IPS DF 6.9 (cell line): ENCODE results near the gene SF3A2.
A peak's percentile ranks its signal among the peaks of the same experiment; 100 is the strongest.

Source experiments
- DNase-seq: peaks from one replicate; pipeline ENCODE4 v3.0.0-alpha.2; 2013; ENCODE audit warnings: low read depth, low spot score
- H3K27ac ChIP-seq: one replicate; pipeline ENCODE4 v1.5.1; 2013; ENCODE audit warnings: low read length, control low read depth
- H3K27me3 ChIP-seq: 2 replicates; pipeline ENCODE4 v1.6.1; 2013; ENCODE audit warnings: mild to moderate bottlenecking, low read length; ENCODE audit not compliant: control insufficient read depth, insufficient read depth
- H3K36me3 ChIP-seq: 2 replicates; pipeline ENCODE4 v1.6.1; 2013; ENCODE audit warnings: low read length; ENCODE audit not compliant: control insufficient read depth, insufficient read depth
- H3K4me1 ChIP-seq: 2 replicates; pipeline ENCODE4 v1.6.1; 2013; ENCODE audit warnings: low read length; ENCODE audit not compliant: control insufficient read depth, insufficient read depth
- H3K4me3 ChIP-seq: 2 replicates; pipeline ENCODE4 v1.5.1; 2013; ENCODE audit warnings: mild to moderate bottlenecking, low read length
- H3K9me3 ChIP-seq: 2 replicates; pipeline ENCODE4 v1.6.1; 2013; ENCODE audit warnings: low read length, inconsistent platforms; ENCODE audit not compliant: control insufficient read depth, insufficient read depth
- WGBS: extraction: QIAGEN DNeasy Blood & Tissue Kit; methylation state at CpG from one replicate; pipeline ENCODE4 v1.1.7; 2013; ENCODE audit warnings: mixed read lengths, missing lambda C conversion rate; ENCODE audit not compliant: insufficient read length, insufficient coverage; 5-methylcytosine and 5-hydroxymethylcytosine counted together

SF3A2 gene

DNA sequence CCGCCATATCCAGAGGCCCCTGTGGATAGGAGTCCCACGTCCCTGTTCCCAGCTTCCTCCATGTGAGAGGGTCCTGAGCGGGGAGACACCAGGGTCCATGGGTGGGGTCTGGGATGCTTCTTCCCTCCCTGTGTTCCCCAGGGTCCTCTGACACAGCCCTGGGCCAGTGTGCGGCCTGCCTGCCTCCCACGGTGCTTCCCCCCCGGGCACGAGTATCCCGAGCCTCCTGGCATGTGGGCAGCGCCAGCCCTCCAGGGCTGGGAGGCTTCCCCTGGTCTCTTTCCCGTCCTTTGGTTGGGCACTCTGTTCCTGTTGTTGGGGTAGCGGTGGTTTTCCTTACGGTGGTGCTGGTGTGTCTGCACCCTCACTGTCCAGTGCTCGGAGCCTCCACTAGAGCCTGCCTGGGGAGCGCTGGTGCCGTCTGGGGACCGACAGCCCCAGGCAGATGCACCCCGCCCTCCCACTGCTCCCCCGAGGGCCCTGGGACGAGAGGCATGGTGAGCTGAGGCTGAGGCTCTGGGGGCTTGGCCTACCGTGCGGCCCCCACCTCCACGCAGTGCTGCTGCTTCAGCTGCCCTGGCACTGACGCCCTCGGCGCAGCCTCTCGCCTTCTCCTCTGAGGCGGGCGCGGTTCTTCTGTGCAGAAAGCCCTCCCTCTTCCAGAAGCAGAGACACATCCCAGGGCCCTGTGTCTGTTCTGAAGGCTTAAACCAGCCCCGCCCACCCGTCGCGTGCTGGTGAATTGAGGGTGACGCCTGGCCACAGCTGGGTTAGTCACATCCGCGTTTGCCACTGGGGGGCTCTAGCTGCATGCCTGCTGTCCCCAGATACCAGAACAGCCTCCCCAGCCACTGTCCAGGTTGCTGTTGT lies 28.4 kb upstream of the SF3A2 start:
- H3K27me3 ChIP-seq = no peaks in the 10 kb centered on the region
- H3K4me1 ChIP-seq = no peaks in the 10 kb centered on the region; the same call in 1 of the 2 replicates
- peaks cover 21% of the 10 kb centered on the region for H3K36me3 ChIP-seq
- peak; percentile 31 for DNase-seq
- no peaks in the 10 kb centered on the region for H3K9me3 ChIP-seq
- H3K4me3 ChIP-seq = no peak overlapping the region
- WGBS = no CpG with 5 or more reads among the region's 36 CpGs
- no peak overlapping the region for H3K27ac ChIP-seq

DNA sequence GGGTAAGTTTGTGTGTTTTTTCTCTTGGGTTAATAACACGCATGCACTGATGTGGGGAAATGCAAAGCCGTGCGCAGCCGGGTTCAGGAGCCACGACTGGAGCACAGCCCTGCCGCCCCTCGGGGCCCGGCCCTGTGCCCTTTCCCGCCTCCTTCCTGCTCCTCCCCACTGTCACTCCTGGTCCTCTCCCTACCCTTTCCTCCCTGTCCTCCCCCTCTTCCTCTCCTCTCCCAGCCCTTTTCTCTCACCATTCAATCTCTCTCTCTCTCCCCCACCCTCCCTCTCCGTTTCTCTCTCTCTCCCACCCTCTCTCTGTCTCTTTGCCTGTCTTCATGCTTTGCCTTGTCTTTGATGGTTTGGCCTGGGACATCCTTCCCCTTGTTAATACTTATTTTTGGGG lies 27.6 kb upstream of the SF3A2 start:
- no peaks in the 10 kb centered on the region; the same call in 1 of the 2 replicates for H3K4me1 ChIP-seq
- no peaks in the 10 kb centered on the region for H3K9me3 ChIP-seq
- H3K4me3 ChIP-seq = no peak overlapping the region
- peaks cover 19% of the 10 kb centered on the region for H3K36me3 ChIP-seq
- 100% methylated on average over 1 of the region's 10 CpGs for WGBS
- no peaks in the 10 kb centered on the region for H3K27me3 ChIP-seq
- DNase-seq = no peak
- H3K27ac ChIP-seq = no peak overlapping the region

DNA sequence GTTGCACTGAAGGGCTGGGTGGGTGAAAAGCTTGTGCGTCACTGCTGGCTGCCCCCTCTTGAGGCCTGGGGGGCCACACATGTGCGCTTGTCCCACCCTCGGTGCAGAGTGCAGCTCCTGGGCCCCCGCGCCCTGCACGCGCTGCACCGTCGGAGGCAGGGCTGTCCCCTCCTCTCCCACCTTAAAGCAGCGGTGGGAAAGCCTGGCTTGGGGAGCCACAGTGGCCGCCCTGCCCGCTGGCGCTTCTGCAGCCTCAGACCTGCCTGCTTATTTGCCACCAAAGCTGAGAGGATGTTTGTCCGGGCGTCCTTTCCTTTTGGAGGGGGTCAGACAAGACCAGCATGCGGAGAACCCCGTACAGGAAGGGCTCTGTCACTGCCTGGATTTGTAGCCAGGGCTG lies 27.2 kb upstream of the SF3A2 start:
- no peak for DNase-seq
- Histone ChIP-seq H3K27ac (no peak overlapping the region), H3K9me3 (no peaks in the 10 kb centered on the region), H3K4me3 (no peak overlapping the region), H3K4me1 (no peaks in the 10 kb centered on the region; the same call in 1 of the 2 replicates), H3K27me3 (no peaks in the 10 kb centered on the region), H3K36me3 (peaks cover 20% of the 10 kb centered on the region)
- no CpG with 5 or more reads among the region's 17 CpGs for WGBS

DNA sequence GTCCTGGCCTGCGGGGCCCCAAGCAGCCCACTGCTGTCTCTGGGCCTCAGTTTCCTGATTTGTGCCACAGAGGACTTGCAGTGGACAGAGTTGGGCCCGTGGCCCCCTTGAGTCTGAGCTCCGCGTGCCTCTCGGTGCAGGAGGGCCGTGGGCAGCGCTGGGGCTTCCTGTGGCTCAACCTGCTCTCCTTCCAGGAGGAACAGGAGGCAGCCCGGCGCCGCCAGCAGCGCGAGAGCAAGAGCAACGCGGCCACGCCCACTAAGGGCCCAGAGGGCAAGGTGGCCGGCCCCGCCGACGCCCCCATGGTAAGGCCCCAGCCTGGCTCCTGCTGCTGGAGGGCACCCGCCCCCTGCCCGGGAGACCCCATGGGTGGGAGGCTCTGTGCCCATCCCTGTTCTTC lies 26.4 kb upstream of the SF3A2 start:
- Histone ChIP-seq H3K4me1 (no peaks in the 10 kb centered on the region; the same call in 1 of the 2 replicates), H3K9me3 (no peaks in the 10 kb centered on the region), H3K27me3 (no peaks in the 10 kb centered on the region), H3K36me3 (peaks cover 24% of the 10 kb centered on the region), H3K4me3 (no peak overlapping the region), H3K27ac (no peak overlapping the region)
- no CpG with 5 or more reads among the region's 21 CpGs for WGBS
- no peak for DNase-seq

DNA sequence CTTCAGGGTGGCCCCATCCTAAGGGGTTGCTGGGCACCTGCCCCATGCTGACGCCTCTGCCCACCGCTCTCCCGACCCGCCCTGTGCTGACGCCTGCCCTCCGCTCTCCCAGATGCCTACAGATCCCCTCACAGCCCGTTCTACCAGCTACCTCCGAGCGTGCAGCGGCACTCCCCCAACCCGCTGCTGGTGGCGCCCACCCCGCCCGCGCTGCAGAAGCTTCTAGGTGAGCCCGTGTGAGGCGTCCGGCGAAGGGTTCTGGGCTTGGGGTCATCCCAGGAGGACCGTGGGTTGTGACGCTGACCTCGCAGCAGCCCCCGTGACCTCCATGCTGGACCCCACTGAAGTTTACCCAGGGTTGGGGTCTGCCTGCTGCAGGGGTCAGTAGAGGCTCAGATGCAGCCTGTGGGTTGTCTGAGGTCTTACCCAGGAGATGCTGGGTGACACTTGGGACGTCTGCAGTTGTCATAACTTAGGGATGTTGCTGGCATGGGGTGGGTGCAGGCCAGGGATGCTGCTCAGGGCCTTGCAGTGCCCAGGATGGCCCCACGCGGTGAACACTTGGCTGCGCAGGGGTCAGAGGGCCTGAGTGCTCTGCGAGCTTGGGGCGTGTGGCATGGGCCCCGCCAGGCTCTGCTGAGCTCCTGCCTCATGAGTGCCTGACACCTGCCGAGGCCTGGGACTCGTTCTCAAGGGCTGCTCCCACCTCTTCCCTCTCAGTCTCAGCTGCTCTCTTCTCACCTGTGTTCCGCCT lies 25.5 kb upstream of the SF3A2 start:
- H3K4me3 ChIP-seq = no peak overlapping the region
- H3K27ac ChIP-seq = no peak overlapping the region
- H3K4me1 ChIP-seq = no peaks in the 10 kb centered on the region; the same call in 1 of the 2 replicates
- peaks cover 29% of the 10 kb centered on the region for H3K36me3 ChIP-seq
- no CpG with 5 or more reads among the region's 33 CpGs for WGBS
- no peaks in the 10 kb centered on the region for H3K9me3 ChIP-seq
- DNase-seq = no peak
- H3K27me3 ChIP-seq = no peaks in the 10 kb centered on the region

DNA sequence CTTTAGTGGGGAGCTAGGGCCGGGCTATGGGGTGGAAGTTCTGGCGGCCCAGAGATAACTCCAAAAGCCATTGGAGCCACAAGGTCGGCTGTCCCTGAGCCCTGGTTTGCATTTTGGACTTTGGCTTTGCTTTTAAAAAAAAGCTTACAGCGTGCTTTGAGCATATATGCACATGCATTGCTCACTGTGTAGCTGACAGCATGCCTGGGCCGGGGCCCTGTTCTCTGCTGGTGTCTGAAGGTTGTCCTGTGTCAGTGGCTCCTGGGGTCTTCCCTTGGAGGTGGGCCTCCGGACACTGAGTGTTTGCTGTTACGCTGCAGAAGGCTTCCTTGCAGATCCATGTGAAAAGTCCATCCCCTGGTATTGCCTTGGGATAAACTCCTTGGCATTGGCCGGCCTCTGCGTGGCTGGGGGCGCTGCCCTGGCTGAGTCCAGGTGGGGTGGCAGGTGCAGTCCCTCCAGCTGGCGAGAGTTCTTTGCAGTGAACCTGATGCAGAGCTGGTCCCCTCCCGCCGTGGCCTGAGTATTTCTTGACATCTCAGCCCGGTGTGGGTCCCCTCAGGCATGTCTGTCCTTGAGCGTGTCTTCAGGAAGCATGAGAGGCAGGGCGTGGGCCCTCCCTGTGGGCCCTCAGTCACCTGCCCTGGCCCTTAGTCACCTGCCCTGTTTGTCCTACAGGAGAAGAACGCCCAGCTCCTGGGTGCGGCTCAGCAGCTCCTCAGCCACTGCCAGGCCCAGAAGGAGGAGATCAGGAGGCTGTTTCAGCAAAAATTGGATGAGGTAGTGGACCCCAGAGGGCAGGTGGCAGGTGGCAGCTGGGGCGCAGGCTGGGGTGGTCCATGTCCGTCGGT lies 23.5 kb upstream of the SF3A2 start:
- Histone ChIP-seq H3K27me3 (no peaks in the 10 kb centered on the region), H3K4me1 (no peaks in the 10 kb centered on the region; the same call in 1 of the 2 replicates), H3K27ac (no peak overlapping the region), H3K4me3 (no peak overlapping the region), H3K36me3 (peaks cover 47% of the 10 kb centered on the region), H3K9me3 (no peaks in the 10 kb centered on the region)
- WGBS = no CpG with 5 or more reads among the region's 21 CpGs
- DNase-seq = no peak

DNA sequence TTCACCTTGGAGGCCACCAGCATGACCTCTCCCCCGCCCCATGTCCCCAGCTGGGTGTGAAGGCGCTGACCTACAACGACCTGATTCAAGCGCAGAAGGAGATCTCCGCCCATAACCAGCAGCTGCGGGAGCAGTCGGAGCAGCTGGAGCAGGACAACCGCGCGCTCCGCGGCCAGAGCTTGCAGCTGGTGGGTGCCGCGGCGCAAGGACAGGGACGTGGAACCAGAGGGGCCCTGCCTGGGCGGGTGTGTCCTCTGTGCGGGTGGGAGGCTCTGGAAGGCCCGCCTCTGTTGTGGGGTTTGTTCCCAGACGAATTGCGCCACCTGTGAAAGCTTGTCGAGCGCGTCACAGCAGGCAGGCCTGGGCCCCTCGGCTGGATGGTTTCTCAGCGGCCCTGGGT lies 22.8 kb upstream of the SF3A2 start:
- peaks cover 47% of the 10 kb centered on the region for H3K36me3 ChIP-seq

DNA sequence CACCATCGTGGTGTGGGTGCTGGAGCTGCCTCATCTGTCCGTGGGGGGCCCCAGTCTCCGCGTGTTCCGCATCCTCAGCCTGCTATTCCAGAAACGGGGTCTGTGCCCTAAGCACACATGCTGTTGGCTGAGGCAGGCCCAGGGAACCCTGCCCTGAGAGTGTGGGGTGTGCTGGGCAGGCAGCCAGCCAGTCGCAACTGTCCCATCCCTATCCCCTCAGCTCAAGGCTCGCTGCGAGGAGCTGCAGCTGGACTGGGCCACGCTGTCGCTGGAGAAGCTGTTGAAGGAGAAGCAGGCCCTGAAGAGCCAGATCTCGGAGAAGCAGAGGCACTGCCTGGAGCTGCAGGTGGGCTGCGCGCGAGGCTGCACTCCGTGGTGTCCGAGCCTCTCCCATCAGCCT lies 22.4 kb upstream of the SF3A2 start:
- H3K27ac ChIP-seq = no peak overlapping the region
- no peak overlapping the region for H3K4me3 ChIP-seq
- H3K36me3 ChIP-seq = peaks cover 47% of the 10 kb centered on the region
- H3K9me3 ChIP-seq = no peaks in the 10 kb centered on the region
- no CpG with 5 or more reads among the region's 17 CpGs for WGBS
- no peaks in the 10 kb centered on the region for H3K27me3 ChIP-seq
- DNase-seq = no peak
- no peaks in the 10 kb centered on the region for H3K4me1 ChIP-seq

More for the DNA sequence above, 22.8 kb upstream of the SF3A2 start:
- WGBS = no CpG with 5 or more reads among the region's 26 CpGs
- no peak overlapping the region for H3K27ac ChIP-seq
- no peaks in the 10 kb centered on the region for H3K27me3 ChIP-seq
- H3K4me1 ChIP-seq = no peaks in the 10 kb centered on the region
- no peaks in the 10 kb centered on the region for H3K9me3 ChIP-seq
- no peak overlapping the region for H3K4me3 ChIP-seq
- DNase-seq = no peak

DNA sequence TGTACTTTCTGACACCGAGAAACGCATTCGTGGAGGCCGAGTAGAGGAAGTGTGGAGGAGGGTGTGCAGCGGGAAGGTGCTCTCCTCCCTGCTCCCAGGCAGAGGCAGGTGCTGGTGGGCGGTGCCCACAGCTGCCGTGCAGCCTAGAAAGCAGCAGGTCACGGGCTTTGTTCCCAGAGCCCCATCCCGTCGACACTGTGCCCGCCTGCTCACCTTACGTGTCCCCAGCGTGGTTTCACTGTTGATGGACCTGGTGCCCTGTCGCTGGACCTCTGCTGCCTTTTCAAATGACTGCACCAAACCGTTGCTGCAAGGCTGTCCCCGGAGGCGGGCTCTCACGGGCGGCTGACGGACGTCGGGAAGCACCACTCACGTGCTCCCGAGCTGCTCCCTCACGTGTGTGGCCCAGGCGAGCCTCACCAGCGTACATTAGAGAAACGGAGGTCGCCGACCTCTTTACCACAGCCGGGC lies 21.3 kb upstream of the SF3A2 start:
- H3K27ac ChIP-seq = no peak overlapping the region
- no peak for DNase-seq
- no CpG with 5 or more reads among the region's 31 CpGs for WGBS
- no peaks in the 10 kb centered on the region for H3K27me3 ChIP-seq
- H3K36me3 ChIP-seq = peaks cover 53% of the 10 kb centered on the region
- H3K4me3 ChIP-seq = no peak overlapping the region
- H3K9me3 ChIP-seq = no peaks in the 10 kb centered on the region
- no peaks in the 10 kb centered on the region for H3K4me1 ChIP-seq
